ENCODE data around the gene RBX1.

The RBX1 gene

GRCh38 chr22:41021613-41022454 lies 70.7 kb downstream of the RBX1 start (continued):
- TF ChIP-seq ZNF692 (tag by site-specific recombination; IDR thresholded peaks at IDR 0.05) (peak; percentile 29; the same call in 1 of the 2 replicates), ZFHX2 (tag by site-specific recombination; conservative IDR thresholded peaks at IDR 0.05) (peak; percentile 84), ZNF24 (tag by site-specific recombination; IDR thresholded peaks at IDR 0.05) (0 out of 2 replicates have a peak, but pooled peaks have one; percentile 49), ZNF324 (tag by site-specific recombination; IDR thresholded peaks at IDR 0.05) (peak; percentile 14; the same call in 1 of the 2 replicates), ZNF501 (tag by site-specific recombination; IDR thresholded peaks at IDR 0.05) (0 out of 2 replicates have a peak, but pooled peaks have one; percentile 11), YY1 (tag by site-specific recombination; IDR thresholded peaks at IDR 0.05) (peak; percentile 75; the same call in 1 of the 2 replicates), ZNF157 (tag by site-specific recombination; IDR thresholded peaks at IDR 0.05) (no peak), YY2 (tag by site-specific recombination; IDR thresholded peaks at IDR 0.05) (0 out of 2 replicates have a peak, but pooled peaks have one; percentile 36), GLIS2 (tag by site-specific recombination; IDR thresholded peaks at IDR 0.05) (peak; percentile 49), ZNF785 (tag by site-specific recombination; IDR thresholded peaks at IDR 0.05) (no peak), ZBTB48 (tag by site-specific recombination; IDR thresholded peaks at IDR 0.05) (peak; percentile 24; the same call in 1 of the 2 replicates), ZNF76 (tag by site-specific recombination; IDR thresholded peaks at IDR 0.05; ENCODE audit: borderline replicate concordance, low read depth) (peak; percentile 66; the same call in 1 of the 2 replicates), ZNF449 (tag by site-specific recombination; IDR thresholded peaks at IDR 0.05) (peak; percentile 89), ZBTB44 (tag by site-specific recombination; IDR thresholded peaks at IDR 0.05) (no peak), ZNF221 (tag by site-specific recombination; IDR thresholded peaks at IDR 0.05; ENCODE audit: borderline replicate concordance) (no peak), ZNF830 (tag by site-specific recombination; IDR thresholded peaks at IDR 0.05; ENCODE audit: low read depth) (no peak), KLF16 (tag by site-specific recombination; IDR thresholded peaks at IDR 0.05) (peak; percentile 52; the same call in 1 of the 2 replicates), ZBTB10 (tag by site-specific recombination; IDR thresholded peaks at IDR 0.05) (peak; percentile 52), KLF1 (tag by site-specific recombination; IDR thresholded peaks at IDR 0.05) (peak; percentile 94), MYNN (tag by site-specific recombination; IDR thresholded peaks at IDR 0.05; ENCODE audit: borderline replicate concordance) (no peak), BCL11A (tag by site-specific recombination; IDR thresholded peaks at IDR 0.05; ENCODE audit: low read depth) (no peak), ZEB2 (tag by site-specific recombination; IDR thresholded peaks at IDR 0.05) (peak; percentile 49), ZFP69B (tag by site-specific recombination; IDR thresholded peaks at IDR 0.05) (peak; percentile 43; the same call in 1 of the 2 replicates), ZBTB8A (tag by site-specific recombination; IDR thresholded peaks at IDR 0.05) (peak; percentile 92), ZNF558 (tag by site-specific recombination; IDR thresholded peaks at IDR 0.05) (no peak), ZXDB (tag by site-specific recombination; IDR thresholded peaks at IDR 0.05) (peak; percentile 67), SP2 (tag by site-specific recombination; IDR thresholded peaks at IDR 0.05) (peak; percentile 35), ZNF335 (tag by site-specific recombination; conservative IDR thresholded peaks at IDR 0.05) (peak; percentile 57), PATZ1 (tag by site-specific recombination; IDR thresholded peaks at IDR 0.05) (peak; percentile 85)

Data from HEK293 (cell line).